Left lobe of liver (tissue), 2 donors: ENCODE data around the gene SAP30BP. TPM values are rescaled to one million over a fixed set of nuclear protein-coding genes. Genes with fewer than 3 reads are reported as not detected.

ENCODE experiments used
- ATAC-seq: fragments of 200-7000 bp; cut with Tn5 transposase; one replicate; pipeline ENCODE4 v1.9.1; 2020; ENCODE audit warnings: mild to moderate bottlenecking, moderate library complexity
- DNase-seq: peaks from one replicate; pipeline ENCODE4 v3.0.0-alpha.2; 2020; ENCODE audit warnings: low spot score
- total RNA-seq: library from RNA; stranded (reverse); gene quantifications from one replicate; pipeline ENCODE4 v1.2.1, GENCODE V29; 2021
- donor health status: DM: no; HTN: no; CAD: no; lungs with moderate emphysema.
- donor health status: DM: no; HTN: yes; CAD: no.

SAP30BP gene
- total RNA-seq, 1 donor from 2014 or later: 31.6 TPM

- ATAC-seq: no peak
- DNase-seq: no peak
These were observed 69.2 kb downstream of the SAP30BP start for GRCh38 chr17:75736173-75736835.

- ATAC-seq (no peak), DNase-seq (no peak)
These were observed 70.2 kb downstream of the SAP30BP start for GRCh38 chr17:75737133-75737962.

- ATAC-seq (peak; percentile 27), DNase-seq (no peak)
These were observed 71.2 kb downstream of the SAP30BP start for GRCh38 chr17:75738218-75738802.

GRCh38 chr17:75739174-75739573 lies 72.0 kb downstream of the SAP30BP start:
- DNase-seq (no peak), ATAC-seq (no peak)

GRCh38 chr17:75739801-75740200 lies 72.7 kb downstream of the SAP30BP start:
- DNase-seq: no peak
- no peak for ATAC-seq

- no peak for ATAC-seq
- DNase-seq: no peak
These were observed 73.1 kb downstream of the SAP30BP start for GRCh38 chr17:75740215-75740614.

- no peak for ATAC-seq
- no peak for DNase-seq
These were observed 73.5 kb downstream of the SAP30BP start for GRCh38 chr17:75740631-75741077.

GRCh38 chr17:75742337-75742736 lies 75.2 kb downstream of the SAP30BP start:
- no peak for ATAC-seq
- no peak for DNase-seq

- ATAC-seq: no peak
- no peak for DNase-seq
These were observed 76.6 kb downstream of the SAP30BP start for GRCh38 chr17:75743625-75744206.

GRCh38 chr17:75748706-75749105 lies 81.6 kb downstream of the SAP30BP start:
- no peak for ATAC-seq
- DNase-seq: no peak

- ATAC-seq: peak; percentile 58
These were observed 82.6 kb downstream of the SAP30BP start for GRCh38 chr17:75749545-75750389.

GRCh38 chr17:75750661-75751423 lies 83.7 kb downstream of the SAP30BP start:
- no peak for DNase-seq
- no peak for ATAC-seq

More at GRCh38 chr17:75749545-75750389, 82.6 kb downstream of the SAP30BP start:
- DNase-seq: peak; percentile 84

- ATAC-seq (no peak), DNase-seq (no peak)
These were observed 84.7 kb downstream of the SAP30BP start for GRCh38 chr17:75751676-75752404.

- no peak for DNase-seq
- no peak for ATAC-seq
These were observed 85.2 kb downstream of the SAP30BP start for GRCh38 chr17:75752405-75752709.

- ATAC-seq: no peak
- DNase-seq: no peak
These were observed 85.8 kb downstream of the SAP30BP start for GRCh38 chr17:75752802-75753513.

- DNase-seq (peak; percentile 76), ATAC-seq (peak; percentile 75)
These were observed 86.6 kb downstream of the SAP30BP start for GRCh38 chr17:75753514-75754377.

- ATAC-seq (peak; percentile 65), DNase-seq (peak; percentile 77)
These were observed 87.5 kb downstream of the SAP30BP start for GRCh38 chr17:75754378-75755204.
